H1 (cell line): Measurements from ENCODE around the gene CHAT. TPM values are rescaled to one million over a fixed set of nuclear protein-coding genes. Genes with fewer than 3 reads are reported as not detected.

Experiments used
- BRCA1 ChIP-seq: IDR thresholded peaks from 2 replicates; pipeline ENCODE4 v1.6.1; 2012; ENCODE audit warnings: low read depth, low read length, improper control_type of control experiment
- CBX5 ChIP-seq: fragments of 300-800, 300-1000 bp; sonication (generic); IDR thresholded peaks from 2 replicates; pipeline ENCODE4 v1.7.1; 2016; ENCODE audit warnings: antibody characterized with exemption, low read length, low read depth
- CHD2 ChIP-seq: IDR thresholded peaks from 2 replicates; pipeline ENCODE4 v1.6.1; 2012; ENCODE audit warnings: low read length, improper control_type of control experiment
- HDAC6 ChIP-seq: IDR thresholded peaks from one replicate; pipeline ENCODE4 v1.7.1; 2012; ENCODE audit warnings: low read depth, mild to moderate bottlenecking, inconsistent platforms, low read length, moderate library complexity
- KDM5A ChIP-seq: fragments of 200-600 bp; IDR thresholded peaks from 2 replicates; pipeline ENCODE4 v1.7.1; 2012; ENCODE audit warnings: mild to moderate bottlenecking, low read length, inconsistent platforms, mixed read lengths
- RXRA ChIP-seq: IDR thresholded peaks from 2 replicates; pipeline ENCODE4 v1.6.1; 2011; ENCODE audit warnings: low read depth, mild to moderate bottlenecking, low read length, moderate library complexity; ENCODE audit not compliant: insufficient read depth
- SIX5 ChIP-seq: IDR thresholded peaks from 2 replicates; pipeline ENCODE4 v1.6.1; 2011; ENCODE audit warnings: mild to moderate bottlenecking, low read depth, low read length
- SP1 ChIP-seq: IDR thresholded peaks from 2 replicates; pipeline ENCODE4 v1.6.1; 2011; ENCODE audit warnings: low read depth, low read length
- TBP ChIP-seq: IDR thresholded peaks from 2 replicates; pipeline ENCODE4 v1.6.1; 2011; ENCODE audit warnings: low read depth, low read length, improper control_type of control experiment
- ZNF274 ChIP-seq: IDR thresholded peaks from 2 replicates; pipeline ENCODE4 v1.7.0; 2012; ENCODE audit warnings: low read length, borderline replicate concordance; ENCODE audit errors: extremely low read depth
- polyA plus RNA-seq, 7 experiments: library from polyadenylated mRNA; depleted of rRNA in 3 of 7; stranded (reverse) in 5 of 7; unstranded in 2 of 7; fragments of >200 nt in 5 of 7; fragments of 200-250 nt in 2 of 7; gene quantifications; 1 replicate in 5 of 7; 2 replicates in 1 of 7; 4 replicates in 1 of 7; pipeline versions ENCODE4 v1.2.1 to v1.2.3, GENCODE V29; 2011 to 2013; ENCODE audit warnings: missing spikeins in 2 of 7, mixed read lengths in 2 of 7
- total RNA-seq: library from RNA; stranded (reverse); fragmentation: NEBNext Ultra II Directional; extraction: Animal tissue kit (Norgen Biotek cat#: 25700); gene quantifications from 2 replicates; pipeline ENCODE4 v1.2.1, GENCODE V29; 2021
- TF ChIP-seq, protein P1 (sequence below): fragments of 300-600 bp; sonication (generic); IDR thresholded peaks from 2 replicates; pipeline ENCODE4 v1.7.1; 2012; ENCODE audit warnings: low read length, moderate library complexity, mild to moderate bottlenecking, inconsistent platforms; ENCODE audit not compliant: insufficient replicate concordance

The CHAT gene
- total and polyA plus RNA-seq, 2 of the 8 experiments (the other 6 are each of a cell fraction or from before 2014, with no cell fraction given), result not detected

DNA sequence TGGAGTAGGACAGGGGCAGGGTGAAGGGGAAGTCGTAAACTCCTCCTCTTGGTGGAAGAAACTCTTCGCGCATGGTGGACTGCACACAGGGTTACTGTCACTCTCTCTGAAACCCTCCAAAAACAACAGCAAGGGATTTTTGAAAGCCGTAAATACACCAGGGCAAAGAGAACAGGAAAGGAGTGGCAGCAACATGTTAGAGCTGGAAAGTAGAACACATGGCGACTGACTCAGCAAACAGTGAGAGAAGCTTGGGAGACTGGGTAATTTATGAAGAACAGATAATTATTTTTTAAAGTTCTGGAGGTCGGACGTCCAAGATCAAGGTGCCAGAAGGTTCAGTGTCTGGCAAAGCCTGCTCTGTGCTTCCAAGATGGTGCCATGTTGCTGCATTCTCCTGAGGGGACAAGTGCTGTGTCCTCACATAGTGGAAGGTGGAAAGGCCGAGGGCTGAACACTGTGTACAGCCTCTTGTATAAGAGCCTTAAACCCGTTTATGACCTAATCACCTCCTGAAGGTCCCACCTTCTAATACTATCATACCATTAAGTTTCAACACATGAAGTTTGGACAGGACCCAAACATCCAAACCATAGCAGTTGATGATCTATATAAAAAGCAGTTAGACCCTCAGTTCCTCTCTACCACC, 43.1 kb downstream of the CHAT start (continued):
- TF ChIP-seq, protein P1, sequence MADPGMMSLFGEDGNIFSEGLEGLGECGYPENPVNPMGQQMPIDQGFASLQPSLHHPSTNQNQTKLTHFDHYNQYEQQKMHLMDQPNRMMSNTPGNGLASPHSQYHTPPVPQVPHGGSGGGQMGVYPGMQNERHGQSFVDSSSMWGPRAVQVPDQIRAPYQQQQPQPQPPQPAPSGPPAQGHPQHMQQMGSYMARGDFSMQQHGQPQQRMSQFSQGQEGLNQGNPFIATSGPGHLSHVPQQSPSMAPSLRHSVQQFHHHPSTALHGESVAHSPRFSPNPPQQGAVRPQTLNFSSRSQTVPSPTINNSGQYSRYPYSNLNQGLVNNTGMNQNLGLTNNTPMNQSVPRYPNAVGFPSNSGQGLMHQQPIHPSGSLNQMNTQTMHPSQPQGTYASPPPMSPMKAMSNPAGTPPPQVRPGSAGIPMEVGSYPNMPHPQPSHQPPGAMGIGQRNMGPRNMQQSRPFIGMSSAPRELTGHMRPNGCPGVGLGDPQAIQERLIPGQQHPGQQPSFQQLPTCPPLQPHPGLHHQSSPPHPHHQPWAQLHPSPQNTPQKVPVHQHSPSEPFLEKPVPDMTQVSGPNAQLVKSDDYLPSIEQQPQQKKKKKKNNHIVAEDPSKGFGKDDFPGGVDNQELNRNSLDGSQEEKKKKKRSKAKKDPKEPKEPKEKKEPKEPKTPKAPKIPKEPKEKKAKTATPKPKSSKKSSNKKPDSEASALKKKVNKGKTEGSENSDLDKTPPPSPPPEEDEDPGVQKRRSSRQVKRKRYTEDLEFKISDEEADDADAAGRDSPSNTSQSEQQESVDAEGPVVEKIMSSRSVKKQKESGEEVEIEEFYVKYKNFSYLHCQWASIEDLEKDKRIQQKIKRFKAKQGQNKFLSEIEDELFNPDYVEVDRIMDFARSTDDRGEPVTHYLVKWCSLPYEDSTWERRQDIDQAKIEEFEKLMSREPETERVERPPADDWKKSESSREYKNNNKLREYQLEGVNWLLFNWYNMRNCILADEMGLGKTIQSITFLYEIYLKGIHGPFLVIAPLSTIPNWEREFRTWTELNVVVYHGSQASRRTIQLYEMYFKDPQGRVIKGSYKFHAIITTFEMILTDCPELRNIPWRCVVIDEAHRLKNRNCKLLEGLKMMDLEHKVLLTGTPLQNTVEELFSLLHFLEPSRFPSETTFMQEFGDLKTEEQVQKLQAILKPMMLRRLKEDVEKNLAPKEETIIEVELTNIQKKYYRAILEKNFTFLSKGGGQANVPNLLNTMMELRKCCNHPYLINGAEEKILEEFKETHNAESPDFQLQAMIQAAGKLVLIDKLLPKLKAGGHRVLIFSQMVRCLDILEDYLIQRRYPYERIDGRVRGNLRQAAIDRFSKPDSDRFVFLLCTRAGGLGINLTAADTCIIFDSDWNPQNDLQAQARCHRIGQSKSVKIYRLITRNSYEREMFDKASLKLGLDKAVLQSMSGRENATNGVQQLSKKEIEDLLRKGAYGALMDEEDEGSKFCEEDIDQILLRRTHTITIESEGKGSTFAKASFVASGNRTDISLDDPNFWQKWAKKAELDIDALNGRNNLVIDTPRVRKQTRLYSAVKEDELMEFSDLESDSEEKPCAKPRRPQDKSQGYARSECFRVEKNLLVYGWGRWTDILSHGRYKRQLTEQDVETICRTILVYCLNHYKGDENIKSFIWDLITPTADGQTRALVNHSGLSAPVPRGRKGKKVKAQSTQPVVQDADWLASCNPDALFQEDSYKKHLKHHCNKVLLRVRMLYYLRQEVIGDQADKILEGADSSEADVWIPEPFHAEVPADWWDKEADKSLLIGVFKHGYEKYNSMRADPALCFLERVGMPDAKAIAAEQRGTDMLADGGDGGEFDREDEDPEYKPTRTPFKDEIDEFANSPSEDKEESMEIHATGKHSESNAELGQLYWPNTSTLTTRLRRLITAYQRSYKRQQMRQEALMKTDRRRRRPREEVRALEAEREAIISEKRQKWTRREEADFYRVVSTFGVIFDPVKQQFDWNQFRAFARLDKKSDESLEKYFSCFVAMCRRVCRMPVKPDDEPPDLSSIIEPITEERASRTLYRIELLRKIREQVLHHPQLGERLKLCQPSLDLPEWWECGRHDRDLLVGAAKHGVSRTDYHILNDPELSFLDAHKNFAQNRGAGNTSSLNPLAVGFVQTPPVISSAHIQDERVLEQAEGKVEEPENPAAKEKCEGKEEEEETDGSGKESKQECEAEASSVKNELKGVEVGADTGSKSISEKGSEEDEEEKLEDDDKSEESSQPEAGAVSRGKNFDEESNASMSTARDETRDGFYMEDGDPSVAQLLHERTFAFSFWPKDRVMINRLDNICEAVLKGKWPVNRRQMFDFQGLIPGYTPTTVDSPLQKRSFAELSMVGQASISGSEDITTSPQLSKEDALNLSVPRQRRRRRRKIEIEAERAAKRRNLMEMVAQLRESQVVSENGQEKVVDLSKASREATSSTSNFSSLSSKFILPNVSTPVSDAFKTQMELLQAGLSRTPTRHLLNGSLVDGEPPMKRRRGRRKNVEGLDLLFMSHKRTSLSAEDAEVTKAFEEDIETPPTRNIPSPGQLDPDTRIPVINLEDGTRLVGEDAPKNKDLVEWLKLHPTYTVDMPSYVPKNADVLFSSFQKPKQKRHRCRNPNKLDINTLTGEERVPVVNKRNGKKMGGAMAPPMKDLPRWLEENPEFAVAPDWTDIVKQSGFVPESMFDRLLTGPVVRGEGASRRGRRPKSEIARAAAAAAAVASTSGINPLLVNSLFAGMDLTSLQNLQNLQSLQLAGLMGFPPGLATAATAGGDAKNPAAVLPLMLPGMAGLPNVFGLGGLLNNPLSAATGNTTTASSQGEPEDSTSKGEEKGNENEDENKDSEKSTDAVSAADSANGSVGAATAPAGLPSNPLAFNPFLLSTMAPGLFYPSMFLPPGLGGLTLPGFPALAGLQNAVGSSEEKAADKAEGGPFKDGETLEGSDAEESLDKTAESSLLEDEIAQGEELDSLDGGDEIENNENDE, result no peak
- TF ChIP-seq ZNF274 (no peak), SP1 (no peak), KDM5A (no peak), SIX5 (no peak), RXRA (no peak), CHD2 (no peak), TBP (no peak), BRCA1 (no peak), CBX5 (no peak), HDAC6 (no peak)
